MCF 10A (cell line): ENCODE data around the gene MTFP1. TPM values are rescaled to one million over a fixed set of nuclear protein-coding genes. Genes with fewer than 3 reads are reported as not detected.

Experiments
- BruUV-seq: library from RNA; stranded (reverse); fragments of 400-500 nt; replicated peaks from 2 replicates; lab custom pipeline; 2021; lab: Mats Ljungman, UMichigan
- CTCF ChIA-PET: fragments of 300-600 bp; sonication (Branson Sonifier 250); formaldehyde crosslinking; extraction: SDS; loops from one replicate; lab custom pipeline; 2021; ENCODE audit warnings: antibody characterized with exemption, inconsistent platforms; lab: Yijun Ruan, JAX
- POLR2A ChIA-PET: fragments of 300-600, 350-650 bp; sonication (Branson Sonifier 250); formaldehyde crosslinking; extraction: SDS; loops from one replicate; lab custom pipeline; 2020; ENCODE audit warnings: antibody characterized with exemption, inconsistent platforms; lab: Yijun Ruan, JAX
- DNase-seq: peaks from one replicate; pipeline ENCODE4 v3.0.0-alpha.2; 2018; ENCODE audit not compliant: unreplicated experiment
- H3K27ac Mint-ChIP-seq: one replicate; pipeline ENCODE4 v1.8.0; 2022; ENCODE audit warnings: mild to moderate bottlenecking, low read depth, mixed read lengths; ENCODE audit not compliant: unreplicated experiment
- H3K27me3 Mint-ChIP-seq: one replicate; pipeline ENCODE4 v1.8.0; 2022; ENCODE audit warnings: mixed read lengths; ENCODE audit not compliant: insufficient read depth, unreplicated experiment
- H3K36me3 Mint-ChIP-seq: one replicate; pipeline ENCODE4 v1.8.0; 2022; ENCODE audit warnings: mild to moderate bottlenecking, moderate library complexity, mixed read lengths; ENCODE audit not compliant: insufficient read depth, unreplicated experiment
- H3K4me1 Mint-ChIP-seq: one replicate; pipeline ENCODE4 v1.8.0; 2022; ENCODE audit warnings: mixed read lengths; ENCODE audit not compliant: insufficient read depth, unreplicated experiment
- H3K4me3 Mint-ChIP-seq: one replicate; pipeline ENCODE4 v1.8.0; 2022; ENCODE audit warnings: mild to moderate bottlenecking, moderate library complexity, mixed read lengths; ENCODE audit not compliant: unreplicated experiment
- H3K9me3 Mint-ChIP-seq: one replicate; pipeline ENCODE4 v1.8.0; 2022; ENCODE audit warnings: mixed read lengths; ENCODE audit not compliant: unreplicated experiment
- CTCF ChIP-seq: fragments of 200-600 bp; IDR thresholded peaks from one replicate; pipeline ENCODE4 v1.8.0; 2022; ENCODE audit warnings: antibody characterized with exemption, mild to moderate bottlenecking; ENCODE audit not compliant: unreplicated experiment
- intact Hi-C: fragments of 100-400 bp; cut with micrococcal nuclease; formaldehyde crosslinking; loops from 2 replicates; pipeline ENCODE4 v1.14.1; 2022
- total RNA-seq: library from RNA; stranded (reverse); gene quantifications from 2 replicates; pipeline ENCODE4 v1.2.3, GENCODE V29; 2022

MTFP1 gene
- total RNA-seq, 1 experiment from 2014 or later = 31.6 TPM

GRCh38 chr22:30474683-30475424 is 49.3 kb downstream of the MTFP1 start:
- H3K36me3 Mint-ChIP-seq = no peaks in the 10 kb centered on the region
- TF ChIP-seq CTCF = no peak
- peaks cover 12% of the 10 kb centered on the region for H3K27me3 Mint-ChIP-seq
- no peak overlapping the region for H3K27ac Mint-ChIP-seq
- DNase-seq = no peak
- no peak overlapping the region for H3K4me3 Mint-ChIP-seq
- peaks cover 8% of the 10 kb centered on the region for H3K4me1 Mint-ChIP-seq
- peaks cover 6% of the 10 kb centered on the region for H3K9me3 Mint-ChIP-seq
- intact Hi-C loops = no loop called here
- ChIA-PET POLR2A (interaction anchor here (0.7 kb wide), 1 partner anchor 9 kb away, joined by 3 read pairs; no protein-coding TSS in a partner anchor), CTCF (interaction anchor here (0.9 to 4.2 kb wide), 4 partner anchors 10 to 185 kb away, joined by 3 to 27 read pairs (median 4); no protein-coding TSS in a partner anchor)
- no TSS peak for BruUV-seq

Other genes with a start within 250 kb of the MTFP1 start
- 9.5 and 19.3 TPM in 2 replicates for gene LIF, start 179.0 kb upstream of the MTFP1 start, total RNA-seq
- not detected in 2 replicates for gene OSM, start 158.9 kb upstream of the MTFP1 start, total RNA-seq
- gene CASTOR1, start 136.3 kb upstream of the MTFP1 start, total RNA-seq = 1.2 and 4.8 TPM in 2 replicates
- 11.1 and 13.1 TPM in 2 replicates for gene TBC1D10A, start 98.8 kb upstream of the MTFP1 start, total RNA-seq
- gene SF3A1, start 68.9 kb upstream of the MTFP1 start, total RNA-seq = 167 and 193 TPM in 2 replicates
- gene CCDC157, start 68.8 kb upstream of the MTFP1 start, total RNA-seq = 1.1 and 1.7 TPM in 2 replicates
- gene RNF215, start 38.4 kb upstream of the MTFP1 start, total RNA-seq = 18.4 and 19.6 TPM in 2 replicates
- gene SEC14L2, start 28.8 kb upstream of the MTFP1 start, total RNA-seq = 20.0 and 29.1 TPM in 2 replicates
- not detected in 2 replicates for gene SEC14L3, start 46.2 kb downstream of the MTFP1 start, total RNA-seq
- gene SEC14L4, start 79.9 kb downstream of the MTFP1 start, total RNA-seq = not detected in 2 replicates
- not detected in 2 replicates for gene SEC14L6, start 121.0 kb downstream of the MTFP1 start, total RNA-seq
- gene GAL3ST1, start 148.9 kb downstream of the MTFP1 start, total RNA-seq = not detected in 2 replicates
- 114 and 145 TPM in 2 replicates for gene PES1, start 166.1 kb downstream of the MTFP1 start, total RNA-seq
- 1.2 and 1.4 TPM in 2 replicates for gene TCN2, start 181.4 kb downstream of the MTFP1 start, total RNA-seq
- gene SLC35E4, start 210.0 kb downstream of the MTFP1 start, total RNA-seq = 2.9 and 3.4 TPM in 2 replicates
- gene DUSP18, start 242.1 kb downstream of the MTFP1 start, total RNA-seq = 5.6 and 6.5 TPM in 2 replicates